DOHH2 (cell line): Measurements from ENCODE around the gene PDE4A.
"Not testable (repeated sequence)": the region's sequence is repeated elsewhere in the genome, so short reads cannot be mapped to it uniquely, and the experiment has no call there.

Source experiments
- H3F3A ChIP-seq: fragments of 200-600 bp; sonication (generic), shearing (Covaris generic); 2 replicates; pipeline ENCODE4 v1.6.0; 2016; ENCODE audit warnings: antibody characterized with exemption, mild to moderate bottlenecking; ENCODE audit not compliant: control insufficient read depth, insufficient read depth
- H3K27ac ChIP-seq: fragments of 200-600 bp; sonication (generic); 2 replicates; pipeline ENCODE4 v1.5.1; 2014; ENCODE audit warnings: low read depth, mild to moderate bottlenecking, low read length, moderate library complexity
- H3K27me3 ChIP-seq: fragments of 200-600 bp; sonication (generic); 2 replicates; pipeline ENCODE4 v1.6.1; 2014; ENCODE audit warnings: mild to moderate bottlenecking, low read length, mixed read lengths; ENCODE audit not compliant: control insufficient read depth
- H3K36me3 ChIP-seq: fragments of 200-600 bp; sonication (generic); 2 replicates; pipeline ENCODE4 v1.6.1; 2014; ENCODE audit warnings: mild to moderate bottlenecking, low read length, moderate library complexity, mixed read lengths; ENCODE audit not compliant: control insufficient read depth
- H3K4me1 ChIP-seq: fragments of 200-600 bp; sonication (generic); 2 replicates; pipeline ENCODE4 v1.6.1; 2014; ENCODE audit warnings: mild to moderate bottlenecking, low read length, mixed read lengths; ENCODE audit not compliant: control insufficient read depth
- H3K4me2 ChIP-seq: fragments of 200-600 bp; sonication (generic); 2 replicates; pipeline ENCODE4 v1.6.0; 2014; ENCODE audit warnings: mild to moderate bottlenecking, low read length, moderate library complexity
- H3K4me3 ChIP-seq: fragments of 200-600 bp; sonication (generic); 2 replicates; pipeline ENCODE4 v1.5.1; 2014; ENCODE audit warnings: mild to moderate bottlenecking, low read length, mixed read lengths
- H3K79me2 ChIP-seq: fragments of 200-600 bp; sonication (generic); 2 replicates; pipeline ENCODE4 v1.6.1; 2014; ENCODE audit warnings: mild to moderate bottlenecking, low read length, mixed read lengths; ENCODE audit not compliant: control insufficient read depth
- H3K9me2 ChIP-seq: fragments of 200-600 bp; sonication (generic); replicated peaks from 2 replicates; pipeline ENCODE4 v1.6.1; 2014; ENCODE audit warnings: mild to moderate bottlenecking, low read length, mixed read lengths; ENCODE audit not compliant: control insufficient read depth
- H3K9me3 ChIP-seq: fragments of 200-600 bp; sonication (generic); 2 replicates; pipeline ENCODE4 v1.6.1; 2014; ENCODE audit warnings: antibody characterized with exemption, low read length, mixed read lengths; ENCODE audit not compliant: control insufficient read depth, insufficient read depth
- H4K20me1 ChIP-seq: fragments of 200-600 bp; sonication (generic); 2 replicates; pipeline ENCODE4 v1.6.0; 2014; ENCODE audit warnings: low read depth, mild to moderate bottlenecking, antibody characterized with exemption, low read length, moderate library complexity; ENCODE audit not compliant: control insufficient read depth, insufficient read depth
- EZH2phosphoT487 ChIP-seq: fragments of 200-600 bp; sonication (generic); IDR thresholded peaks from 2 replicates; pipeline ENCODE4 v1.6.1; 2017; ENCODE audit warnings: borderline replicate concordance, mild to moderate bottlenecking, antibody characterized with exemption, low read length, moderate library complexity, mixed read lengths
- TF ChIP-seq, protein P1 (sequence below): fragments of 200-600 bp; sonication (generic); IDR thresholded peaks from one replicate; pipeline ENCODE4 v1.5.1; 2014; ENCODE audit warnings: antibody characterized with exemption, mild to moderate bottlenecking, low read depth, low read length; ENCODE audit not compliant: poor library complexity, severe bottlenecking

PDE4A gene

GRCh38 chr19:10378124-10378523 is 42.2 kb upstream of the PDE4A start:
- H3K27me3 ChIP-seq, result no peaks in the 10 kb centered on the region
- H3K4me1 ChIP-seq, result peaks cover 32% of the 10 kb centered on the region
- H3K36me3 ChIP-seq, result peaks cover 29% of the 10 kb centered on the region
- TF ChIP-seq EZH2phosphoT487, result no peak
- TF ChIP-seq, protein P1, sequence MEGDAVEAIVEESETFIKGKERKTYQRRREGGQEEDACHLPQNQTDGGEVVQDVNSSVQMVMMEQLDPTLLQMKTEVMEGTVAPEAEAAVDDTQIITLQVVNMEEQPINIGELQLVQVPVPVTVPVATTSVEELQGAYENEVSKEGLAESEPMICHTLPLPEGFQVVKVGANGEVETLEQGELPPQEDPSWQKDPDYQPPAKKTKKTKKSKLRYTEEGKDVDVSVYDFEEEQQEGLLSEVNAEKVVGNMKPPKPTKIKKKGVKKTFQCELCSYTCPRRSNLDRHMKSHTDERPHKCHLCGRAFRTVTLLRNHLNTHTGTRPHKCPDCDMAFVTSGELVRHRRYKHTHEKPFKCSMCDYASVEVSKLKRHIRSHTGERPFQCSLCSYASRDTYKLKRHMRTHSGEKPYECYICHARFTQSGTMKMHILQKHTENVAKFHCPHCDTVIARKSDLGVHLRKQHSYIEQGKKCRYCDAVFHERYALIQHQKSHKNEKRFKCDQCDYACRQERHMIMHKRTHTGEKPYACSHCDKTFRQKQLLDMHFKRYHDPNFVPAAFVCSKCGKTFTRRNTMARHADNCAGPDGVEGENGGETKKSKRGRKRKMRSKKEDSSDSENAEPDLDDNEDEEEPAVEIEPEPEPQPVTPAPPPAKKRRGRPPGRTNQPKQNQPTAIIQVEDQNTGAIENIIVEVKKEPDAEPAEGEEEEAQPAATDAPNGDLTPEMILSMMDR, result no peak
- H3K27ac ChIP-seq, result no peak overlapping the region
- no peaks in the 10 kb centered on the region for H3K9me2 ChIP-seq
- H3K4me2 ChIP-seq, result no peak overlapping the region
- peaks cover 3% of the 10 kb centered on the region; the same call in 1 of the 2 replicates for H3F3A ChIP-seq
- H3K4me3 ChIP-seq, result no peak overlapping the region
- no peaks in the 10 kb centered on the region for H3K9me3 ChIP-seq
- H4K20me1 ChIP-seq, result no peaks in the 10 kb centered on the region
- peaks cover 31% of the 10 kb centered on the region for H3K79me2 ChIP-seq

- TF ChIP-seq EZH2phosphoT487, result no peak
- TF ChIP-seq, protein P1, result no peak
- H3K9me2 ChIP-seq, result no peaks in the 10 kb centered on the region
- peaks cover 22% of the 10 kb centered on the region for H3K36me3 ChIP-seq
- no peaks in the 10 kb centered on the region for H4K20me1 ChIP-seq
- peaks cover under 1% of the 10 kb centered on the region; the same call in 1 of the 2 replicates for H3F3A ChIP-seq
- H3K4me1 ChIP-seq, result peaks cover 18% of the 10 kb centered on the region
- peaks cover 28% of the 10 kb centered on the region for H3K79me2 ChIP-seq
- H3K27ac ChIP-seq, result peak overlapping the region; percentile 49
- peak overlapping the region; percentile 98 for H3K4me3 ChIP-seq
- H3K27me3 ChIP-seq, result no peaks in the 10 kb centered on the region
- peak overlapping the region; percentile 85 for H3K4me2 ChIP-seq
- H3K9me3 ChIP-seq, result no peaks in the 10 kb centered on the region
Measured at GRCh38 chr19:10379880-10380312, 40.4 kb upstream of the PDE4A start.

GRCh38 chr19:10380313-10381102 is 39.8 kb upstream of the PDE4A start, which contains the start of gene TYK2:
Gene TYK2, minus strand, starts transcription at chr19:10380572. Its CDS starts 2,166 bp downstream, at chr19:10378406.
- Histone ChIP-seq H3K27me3 (no peaks in the 10 kb centered on the region), H4K20me1 (no peaks in the 10 kb centered on the region), H3K27ac (peak within 1 kb of the TSS; percentile 58), H3K9me3 (no peaks in the 10 kb centered on the region), H3K9me2 (no peaks in the 10 kb centered on the region), H3K79me2 (peaks cover 27% of the 10 kb centered on the region), H3K4me1 (peaks cover 13% of the 10 kb centered on the region), H3K36me3 (peaks cover 17% of the 10 kb centered on the region), H3F3A (no peaks in the 10 kb centered on the region), H3K4me3 (peak within 1 kb of the TSS; percentile 98), H3K4me2 (peak within 1 kb of the TSS; percentile 89)
- TF ChIP-seq EZH2phosphoT487, result no peak
- TF ChIP-seq, protein P1, result no peak

DNA sequence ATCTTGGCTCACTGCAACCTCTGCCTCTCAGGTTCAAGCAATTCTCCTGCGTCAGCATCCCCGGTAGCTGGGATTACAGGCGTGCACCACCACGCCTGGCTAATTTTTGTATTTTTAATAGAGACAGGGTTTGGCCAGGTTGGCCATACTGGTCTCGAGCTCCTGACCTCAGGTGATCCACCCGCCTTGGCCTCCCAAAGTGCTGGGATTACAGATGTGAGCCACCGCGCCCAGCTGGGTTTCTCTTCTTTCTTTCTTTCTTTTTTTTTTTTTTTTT is 37.2 kb upstream of the PDE4A start:
- not testable (repeated sequence) for H3K4me3 ChIP-seq, H3K27me3 ChIP-seq, H3F3A ChIP-seq, H3K27ac ChIP-seq, H3K4me2 ChIP-seq, H3K9me2 ChIP-seq, H3K9me3 ChIP-seq, H4K20me1 ChIP-seq, H3K36me3 ChIP-seq
- H3K79me2 ChIP-seq, result peaks cover 21% of the 10 kb centered on the region
- H3K4me1 ChIP-seq, result peaks cover 16% of the 10 kb centered on the region
